Measurements from ENCODE around the gene KDM4B. TPM values are rescaled to one million over a fixed set of nuclear protein-coding genes. Genes with fewer than 3 reads are reported as not detected.

The KDM4B gene
- total and polyA plus RNA-seq, 12 donors = 12.4 to 35.8 (median 30.3) TPM

GRCh38 chr19:4976401-4977298 lies 7.7 kb downstream of the KDM4B start:
- Histone ChIP-seq H3K27me3 (no peaks in the 10 kb centered on the region), H3K4me3 (peak overlapping the region in 5 of 10 donors; percentile 1 to 23 (median 9)), H3K4me1 (peaks cover 6 to 94% (median 74%) of the 10 kb centered on the region in 9 donors), H3K9me3 (no peaks in the 10 kb centered on the region), H3K27ac (peak overlapping the region; percentile 51 to 88 (median 70)), H3K36me3 (peaks cover 0 to 13% (median 0%) of the 10 kb centered on the region in 9 donors)
- peak; percentile 57 to 65 for DNase-seq
- WGBS, 2 donors = 35% methylated on average over 33 of the region's 33 CpGs
- intact Hi-C loops (cut with DNase I) = loop anchor here in 4 of 10 donors (5.0 to 10.0 kb wide), 3 partner anchors 48 to 58 kb away; no protein-coding TSS in a partner anchor
- ATAC-seq = peak; percentile 58 to 86 (median 70)
- TF ChIP-seq CTCF (IDR thresholded peaks at IDR 0.05) = peak in 7 of 9 donors; percentile 9 to 58 (median 27)

DNA sequence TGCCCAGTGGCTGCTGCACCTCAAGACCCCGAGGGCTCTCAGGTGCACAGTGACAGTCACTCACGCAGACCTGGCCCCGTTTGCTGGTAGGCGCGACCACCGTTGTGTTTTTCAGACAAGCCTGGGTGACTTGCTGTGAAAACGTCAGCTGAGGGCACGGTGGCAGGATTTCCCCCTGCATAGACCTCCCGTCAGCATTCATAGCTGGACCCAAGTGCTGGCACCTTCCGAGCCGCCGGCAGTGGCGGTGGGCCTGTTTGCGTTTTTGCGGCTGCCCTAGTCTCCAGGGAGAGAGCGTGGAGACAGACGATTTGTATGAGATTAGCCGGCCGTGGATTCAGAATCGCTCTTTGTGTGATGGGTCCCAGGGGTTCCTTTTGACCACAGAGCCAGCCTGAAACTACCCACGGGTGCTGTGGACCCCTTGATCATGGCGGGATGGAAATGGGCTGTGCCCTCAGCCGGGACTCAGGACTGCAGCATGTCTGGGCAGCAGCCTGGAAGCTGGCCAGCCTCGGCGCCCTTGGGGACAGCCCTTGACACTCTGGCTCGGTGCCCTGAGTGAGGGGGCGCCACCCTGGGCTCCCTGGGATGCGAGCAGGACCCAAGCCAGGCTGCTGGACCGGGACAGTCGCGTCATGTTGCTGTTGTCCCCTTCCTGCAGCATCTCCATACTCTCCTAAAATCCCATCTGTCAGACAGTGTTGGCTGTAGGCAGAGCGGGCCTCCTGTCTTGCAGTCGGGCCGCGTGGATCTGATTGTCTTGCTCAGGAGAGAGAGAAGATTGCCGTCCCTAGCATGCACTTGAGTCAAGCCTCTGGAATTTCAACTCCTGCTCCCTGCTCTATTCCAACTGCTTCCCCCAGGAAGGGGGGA lies 8.6 kb downstream of the KDM4B start:
- Histone ChIP-seq H3K36me3 (peaks cover 0 to 14% (median 0%) of the 10 kb centered on the region in 9 donors), H3K27me3 (no peaks in the 10 kb centered on the region), H3K9me3 (no peaks in the 10 kb centered on the region), H3K27ac (peak overlapping the region in 9 of 10 donors; percentile 1 to 88 (median 74)), H3K4me3 (peak overlapping the region in 2 of 10 donors; percentile 1 to 5), H3K4me1 (peaks cover 6 to 85% (median 65%) of the 10 kb centered on the region in 9 donors)
- ATAC-seq (peak in 7 of 8 donors; percentile 9 to 61 (median 34)), DNase-seq (peak in 1 of 2 donors; percentile 66)
- 45 to 48% methylated on average over 36 of the region's 36 CpGs for WGBS, 2 donors
- TF ChIP-seq CTCF (IDR thresholded peaks at IDR 0.05) = no peak
- intact Hi-C loops (cut with DNase I) = loop anchor here in 4 of 10 donors (5.0 to 10.0 kb wide), 3 partner anchors 47 to 57 kb away; no protein-coding TSS in a partner anchor

DNA sequence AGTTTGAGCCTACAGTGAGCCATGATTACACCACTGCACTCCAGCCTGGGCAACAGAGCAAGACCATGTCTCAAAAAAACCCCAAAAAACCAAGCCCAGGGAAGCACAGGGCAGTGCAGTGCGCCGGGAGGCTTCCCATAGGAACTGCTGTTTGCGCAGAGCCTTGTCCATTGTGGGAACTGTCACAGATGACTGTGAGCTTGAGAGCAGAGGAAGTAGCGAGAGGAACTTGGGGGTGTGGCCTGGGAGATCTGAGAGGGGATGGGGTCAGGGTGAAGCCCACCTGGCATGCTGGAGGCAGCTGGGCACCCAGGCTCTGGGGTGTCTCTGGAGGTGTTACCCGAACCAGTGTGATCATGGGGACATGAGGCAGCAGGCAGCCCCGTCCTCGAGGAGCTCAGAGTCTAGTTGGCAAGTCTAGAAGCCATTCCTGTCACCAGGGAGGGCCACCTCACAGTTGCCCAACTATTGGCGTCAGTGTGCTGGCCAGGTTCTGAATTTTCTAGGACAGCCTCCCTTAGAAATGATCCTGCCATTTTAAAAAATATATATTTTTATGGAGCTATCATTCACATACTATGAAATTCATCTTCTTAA lies 10.4 kb downstream of the KDM4B start:
- H3K27me3 ChIP-seq = no peaks in the 10 kb centered on the region
- no peaks in the 10 kb centered on the region for H3K9me3 ChIP-seq
- DNase-seq (no peak), ATAC-seq (no peak)
- peak overlapping the region in 2 of 10 donors; percentile 29 for H3K27ac ChIP-seq
- peaks cover 0 to 20% (median 0%) of the 10 kb centered on the region in 9 donors for H3K36me3 ChIP-seq
- no peak for TF ChIP-seq CTCF (IDR thresholded peaks at IDR 0.05)
- intact Hi-C loops (cut with DNase I) = loop anchor here in 4 of 10 donors (5.0 to 10.0 kb wide), 3 partner anchors 45 to 55 kb away; no protein-coding TSS in a partner anchor
- H3K4me3 ChIP-seq = no peak overlapping the region
- 70 to 79% methylated on average over 8 of the region's 8 CpGs for WGBS, 2 donors
- peaks cover 7 to 82% (median 68%) of the 10 kb centered on the region in 9 donors for H3K4me1 ChIP-seq

All from heart right ventricle (tissue), 16 donors.